Measurements from ENCODE around the gene TMEM31.

The TMEM31 gene

GRCh38 chrX:103697687-103698086, 13.0 kb upstream of the TMEM31 start:
- DNase-seq, result no peak
- Mint-ChIP-seq H3K4me1 (no peaks in the 10 kb centered on the region), H3K27me3 (peaks cover 8% of the 10 kb centered on the region), H3K27ac (no peak overlapping the region), H3K9me3 (no peaks in the 10 kb centered on the region), H3K4me3 (no peak overlapping the region)
- ATAC-seq, result no peak

DNA sequence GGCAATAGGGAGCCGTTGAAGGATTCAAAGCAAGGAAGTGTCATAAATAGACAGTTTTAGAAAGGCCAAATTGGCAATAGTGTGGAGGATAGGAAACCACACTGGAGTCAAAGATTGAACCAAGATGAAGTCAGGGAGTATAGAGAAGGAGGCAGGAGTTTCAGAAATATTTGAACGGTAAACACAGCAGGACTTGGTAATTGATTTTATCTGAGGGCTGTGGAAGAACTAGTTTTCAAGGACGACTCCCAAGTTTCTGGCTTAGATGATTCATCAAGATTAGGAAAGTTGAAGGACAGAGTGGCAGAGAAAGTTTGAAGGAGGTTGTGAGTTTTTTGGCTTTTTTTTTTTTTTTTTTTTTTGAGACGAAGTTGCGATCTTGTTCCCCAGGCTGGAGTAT, 11.5 kb upstream of the TMEM31 start:
- H3K27ac Mint-ChIP-seq, result peak overlapping the region in 1 of 2 donors; percentile 22
- no peak for ATAC-seq

GRCh38 chrX:103704863-103705262, 5.8 kb upstream of the TMEM31 start:
- Mint-ChIP-seq H3K9me3 (no peaks in the 10 kb centered on the region), H3K27ac (no peak overlapping the region), H3K4me3 (no peak overlapping the region), H3K4me1 (no peaks in the 10 kb centered on the region), H3K27me3 (no peaks in the 10 kb centered on the region)
- ATAC-seq, result no peak
- DNase-seq, result no peak

More for the DNA sequence above, 11.5 kb upstream of the TMEM31 start:
- no peaks in the 10 kb centered on the region for H3K9me3 Mint-ChIP-seq
- no peaks in the 10 kb centered on the region for H3K4me1 Mint-ChIP-seq
- no peak for DNase-seq
- peaks cover 8% of the 10 kb centered on the region for H3K27me3 Mint-ChIP-seq
- H3K4me3 Mint-ChIP-seq, result no peak overlapping the region

GRCh38 chrX:103716962-103717361, 6.3 kb downstream of the TMEM31 start:
- Mint-ChIP-seq H3K9me3 (no peaks in the 10 kb centered on the region), H3K4me1 (no peaks in the 10 kb centered on the region), H3K4me3 (no peak overlapping the region), H3K27me3 (no peaks in the 10 kb centered on the region), H3K27ac (no peak overlapping the region)
- ATAC-seq (no peak), DNase-seq (no peak)

- H3K27ac Mint-ChIP-seq, result no peak overlapping the region
- no peak for DNase-seq
- ATAC-seq, result no peak
- H3K9me3 Mint-ChIP-seq, result no peaks in the 10 kb centered on the region
- H3K4me1 Mint-ChIP-seq, result no peaks in the 10 kb centered on the region
- H3K4me3 Mint-ChIP-seq, result no peak overlapping the region
- no peaks in the 10 kb centered on the region for H3K27me3 Mint-ChIP-seq
Measured at GRCh38 chrX:103718120-103718519, 7.4 kb downstream of the TMEM31 start.

- H3K27me3 Mint-ChIP-seq, result no peaks in the 10 kb centered on the region
- H3K9me3 Mint-ChIP-seq, result no peaks in the 10 kb centered on the region
- no peaks in the 10 kb centered on the region for H3K4me1 Mint-ChIP-seq
- no peak overlapping the region for H3K4me3 Mint-ChIP-seq
- H3K27ac Mint-ChIP-seq, result no peak overlapping the region
- DNase-seq (no peak), ATAC-seq (no peak)
Measured at GRCh38 chrX:103722505-103722904, 11.8 kb downstream of the TMEM31 start.

- Mint-ChIP-seq H3K27ac (no peak overlapping the region), H3K27me3 (no peaks in the 10 kb centered on the region), H3K9me3 (no peaks in the 10 kb centered on the region), H3K4me3 (no peak overlapping the region), H3K4me1 (peaks cover 6% of the 10 kb centered on the region)
- ATAC-seq, result no peak
- no peak for DNase-seq
Measured at GRCh38 chrX:103726477-103726876, 15.8 kb downstream of the TMEM31 start.

DNA sequence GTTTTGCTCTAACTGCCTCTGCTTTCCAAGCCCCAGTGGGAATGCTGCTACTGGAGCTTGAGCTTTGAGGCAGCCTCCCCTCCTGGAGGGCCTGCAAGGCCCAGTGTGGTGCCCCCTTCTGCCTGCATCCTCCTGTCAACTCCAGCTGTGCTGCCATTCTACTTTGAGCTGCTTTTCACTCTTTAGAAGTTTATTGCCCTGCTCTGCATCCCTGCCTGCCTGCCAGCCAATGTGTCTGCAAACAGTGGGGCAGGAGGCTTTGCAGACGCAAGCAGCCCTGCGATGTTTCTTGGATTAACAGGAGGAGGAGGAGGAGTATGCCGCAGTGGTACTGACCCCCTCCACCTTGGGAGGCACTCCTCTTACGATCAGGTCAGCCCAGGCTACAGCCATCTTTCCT, 16.4 kb downstream of the TMEM31 start:
- Mint-ChIP-seq H3K27ac (no peak overlapping the region), H3K9me3 (no peaks in the 10 kb centered on the region), H3K27me3 (no peaks in the 10 kb centered on the region), H3K4me3 (no peak overlapping the region), H3K4me1 (peaks cover 6% of the 10 kb centered on the region)
- DNase-seq (no peak), ATAC-seq (no peak)

DNA sequence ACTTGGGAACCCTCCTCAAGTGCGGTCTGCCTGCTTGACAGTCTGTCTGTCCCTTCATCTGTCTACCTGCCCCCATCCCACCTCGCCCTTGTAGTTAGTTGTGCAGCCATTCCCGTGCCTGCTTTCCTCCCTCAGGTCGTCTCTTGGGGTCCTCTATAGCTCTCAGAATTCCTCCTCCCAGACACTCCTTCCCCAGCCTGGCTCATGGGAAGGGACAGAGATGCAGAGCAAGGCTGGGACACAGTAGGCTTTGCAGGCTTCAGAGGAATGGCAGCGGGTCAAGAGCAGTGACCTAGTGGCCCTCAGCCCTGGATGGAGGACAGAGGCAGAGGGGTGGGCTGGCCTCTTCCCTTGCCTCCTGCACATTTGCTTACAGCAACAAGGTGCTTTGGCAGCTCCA, 18.3 kb downstream of the TMEM31 start:
- no peak overlapping the region for H3K27ac Mint-ChIP-seq
- no peaks in the 10 kb centered on the region for H3K9me3 Mint-ChIP-seq
- no peak overlapping the region for H3K4me3 Mint-ChIP-seq
- DNase-seq (no peak), ATAC-seq (no peak)
- no peaks in the 10 kb centered on the region for H3K27me3 Mint-ChIP-seq
- peaks cover 6% of the 10 kb centered on the region for H3K4me1 Mint-ChIP-seq

DNA sequence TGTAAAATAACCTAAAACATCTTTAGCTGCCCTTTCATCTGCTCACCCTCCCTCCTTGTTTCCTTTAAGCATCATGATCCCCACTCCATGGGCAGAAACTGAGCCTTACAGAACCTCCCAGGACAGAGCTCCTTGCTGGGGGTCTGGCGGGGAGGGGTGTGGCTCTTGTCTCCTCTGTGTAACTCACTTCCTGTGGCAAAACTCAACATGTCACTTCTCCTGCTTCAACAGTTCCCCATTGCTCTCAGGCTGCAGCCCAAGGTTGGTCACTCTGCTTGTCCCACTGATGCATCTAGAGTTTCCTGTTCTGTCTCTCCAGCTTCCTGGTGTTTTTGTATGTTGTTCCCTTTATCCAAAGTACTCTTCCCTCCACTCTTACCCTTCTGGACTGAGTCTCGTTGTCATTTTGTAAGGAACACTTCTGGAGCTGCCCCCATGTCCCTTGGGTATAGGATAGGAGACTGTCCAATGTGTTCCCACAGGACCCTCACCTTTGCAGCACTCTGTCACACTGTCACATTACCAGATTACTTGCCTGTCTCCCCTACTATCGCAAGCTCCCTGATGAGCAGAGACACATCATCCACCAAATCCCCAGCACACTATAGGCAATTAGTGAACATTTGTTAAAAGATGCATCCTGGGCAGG, 19.6 kb downstream of the TMEM31 start:
- H3K9me3 Mint-ChIP-seq, result no peaks in the 10 kb centered on the region
- no peaks in the 10 kb centered on the region for H3K27me3 Mint-ChIP-seq
- no peak overlapping the region for H3K4me3 Mint-ChIP-seq
- DNase-seq, result no peak
- H3K27ac Mint-ChIP-seq, result no peak overlapping the region
- ATAC-seq, result no peak
- H3K4me1 Mint-ChIP-seq, result peaks cover 12% of the 10 kb centered on the region

DNA sequence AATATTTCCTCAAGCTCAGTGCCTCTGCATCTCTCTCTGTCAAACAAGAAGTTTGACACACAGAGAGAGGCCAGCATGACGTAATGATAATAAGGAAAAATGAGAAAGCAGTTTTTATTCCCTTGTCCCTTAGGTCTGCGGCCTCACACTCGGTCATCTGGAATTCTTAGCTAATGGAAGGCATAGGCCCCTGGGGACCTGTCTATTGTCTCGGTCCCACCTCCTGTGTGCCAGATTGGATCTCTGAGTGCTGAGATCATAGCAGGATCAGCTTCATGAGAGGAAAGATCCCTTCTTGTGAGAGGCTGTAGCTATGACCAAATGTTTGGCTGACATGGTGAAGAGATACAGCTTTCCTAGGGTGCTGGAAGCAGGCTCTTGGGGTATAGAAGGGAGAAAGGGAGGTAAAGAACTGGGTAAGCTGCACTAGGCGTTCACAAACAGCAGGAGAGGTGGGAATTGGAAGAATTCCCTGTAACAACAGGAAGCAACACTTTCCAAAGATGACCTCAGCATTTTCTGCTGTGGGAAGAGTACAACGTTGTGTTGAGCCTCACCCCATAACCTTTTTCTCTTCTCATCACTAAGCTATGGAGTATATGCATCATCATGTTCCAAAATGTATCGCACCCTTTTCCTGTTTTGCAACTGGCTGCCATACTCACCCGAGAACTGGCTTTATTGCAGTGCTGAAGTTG, 20.2 kb downstream of the TMEM31 start:
- DNase-seq, result no peak
- Mint-ChIP-seq H3K4me3 (no peak overlapping the region), H3K27ac (no peak overlapping the region), H3K27me3 (no peaks in the 10 kb centered on the region), H3K9me3 (no peaks in the 10 kb centered on the region), H3K4me1 (peaks cover 12% of the 10 kb centered on the region)
- no peak for ATAC-seq

DNA sequence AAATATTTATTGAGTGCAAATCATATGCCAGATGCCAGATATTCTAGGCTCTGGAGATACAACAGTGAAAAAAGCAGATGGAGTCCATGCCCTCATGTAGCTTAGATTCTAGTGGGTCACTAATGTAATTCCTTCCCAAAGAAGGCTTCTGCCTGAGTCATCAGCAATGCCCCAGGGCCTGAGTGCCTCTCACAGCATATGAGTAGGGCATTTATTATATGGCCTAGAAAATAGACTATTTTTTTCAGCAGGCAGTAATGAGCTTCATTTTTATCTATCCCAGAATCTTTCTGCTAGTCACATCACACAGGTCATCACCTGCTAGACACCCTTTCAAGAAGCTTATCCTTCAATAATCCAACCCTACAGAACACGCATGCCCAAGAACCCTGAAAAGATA, 22.3 kb downstream of the TMEM31 start:
- Mint-ChIP-seq H3K27me3 (no peaks in the 10 kb centered on the region), H3K9me3 (no peaks in the 10 kb centered on the region), H3K4me1 (peaks cover 12% of the 10 kb centered on the region), H3K4me3 (no peak overlapping the region), H3K27ac (no peak overlapping the region)
- ATAC-seq, result no peak
- no peak for DNase-seq

GRCh38 chrX:103734125-103734760, 23.5 kb downstream of the TMEM31 start:
- DNase-seq (no peak), ATAC-seq (peak; percentile 52)
- Mint-ChIP-seq H3K4me3 (no peak overlapping the region), H3K27me3 (no peaks in the 10 kb centered on the region), H3K27ac (no peak overlapping the region), H3K9me3 (no peaks in the 10 kb centered on the region), H3K4me1 (peaks cover 12% of the 10 kb centered on the region)

DNA sequence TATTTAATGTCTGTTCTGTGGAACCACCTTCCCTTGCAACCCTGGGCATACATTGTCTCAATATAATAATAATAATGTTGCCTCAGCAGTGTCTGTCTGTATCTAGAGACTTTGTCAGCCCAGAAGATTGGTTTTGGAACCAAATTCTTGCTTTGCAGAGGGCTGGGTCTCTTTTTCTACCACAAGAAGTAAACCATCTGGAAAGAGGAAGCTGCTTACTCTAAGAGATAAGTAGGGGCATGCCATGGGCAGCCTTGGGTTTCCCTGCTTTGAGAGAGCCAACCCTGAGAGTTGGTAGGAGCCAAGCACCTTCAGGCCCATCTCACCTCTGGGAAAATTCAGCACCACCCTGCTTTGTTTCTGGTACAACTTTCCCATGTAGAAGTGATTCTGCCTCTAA, 27.0 kb downstream of the TMEM31 start:
- peaks cover 6% of the 10 kb centered on the region for H3K4me1 Mint-ChIP-seq
- H3K9me3 Mint-ChIP-seq, result no peaks in the 10 kb centered on the region

GRCh38 chrX:103739421-103739820, 28.7 kb downstream of the TMEM31 start:
- Mint-ChIP-seq H3K9me3 (no peaks in the 10 kb centered on the region), H3K4me1 (peaks cover 2% of the 10 kb centered on the region), H3K27me3 (no peaks in the 10 kb centered on the region)

More for the DNA sequence above, 27.0 kb downstream of the TMEM31 start:
- Mint-ChIP-seq H3K4me3 (no peak overlapping the region), H3K27ac (no peak overlapping the region), H3K27me3 (no peaks in the 10 kb centered on the region)
- DNase-seq (no peak), ATAC-seq (no peak)

DNA sequence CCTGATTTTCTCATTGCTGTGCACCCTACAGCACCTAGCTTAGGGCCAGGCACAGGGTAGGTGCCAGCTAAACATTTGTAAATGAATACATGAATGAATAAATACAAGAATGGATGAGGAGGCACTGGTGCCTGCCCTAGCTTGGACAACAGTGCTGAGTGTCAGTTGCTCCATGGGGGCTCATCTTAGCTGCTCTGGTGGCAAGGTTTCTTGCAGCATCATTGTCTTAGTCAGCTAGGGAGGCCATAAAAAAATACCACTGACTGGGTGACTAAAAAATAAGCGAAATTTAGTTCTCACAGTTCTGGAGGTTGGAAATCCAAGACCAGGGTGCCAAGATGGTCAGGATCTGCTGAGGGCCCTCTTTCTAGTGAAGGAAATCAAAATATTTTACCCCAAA, 31.2 kb downstream of the TMEM31 start:
- H3K27me3 Mint-ChIP-seq, result no peaks in the 10 kb centered on the region
- no peaks in the 10 kb centered on the region for H3K9me3 Mint-ChIP-seq
- peak overlapping the region in 1 of 2 donors; percentile 84 for H3K27ac Mint-ChIP-seq
- no peak overlapping the region for H3K4me3 Mint-ChIP-seq
- no peaks in the 10 kb centered on the region for H3K4me1 Mint-ChIP-seq
- no peak for DNase-seq
- no peak for ATAC-seq

More at GRCh38 chrX:103739421-103739820, 28.7 kb downstream of the TMEM31 start:
- ATAC-seq (no peak), DNase-seq (no peak)
- Mint-ChIP-seq H3K27ac (no peak overlapping the region), H3K4me3 (no peak overlapping the region)

All from stimulated activated naive CD8-positive, alpha-beta T cell treated with anti-CD3 and anti-CD28 coated beads, Interleukin-15, amount 100 ng/mL, for 72 hours (primary cell).